ENCODE measurements around the gene HLA-DRA. TPM values are rescaled to one million over a fixed set of nuclear protein-coding genes. Genes with fewer than 3 reads are reported as not detected.

HLA-DRA gene
- polyA plus RNA-seq, 1 of the 3 experiments (the other 2 are of a cell fraction), result 0.10 TPM

DNA sequence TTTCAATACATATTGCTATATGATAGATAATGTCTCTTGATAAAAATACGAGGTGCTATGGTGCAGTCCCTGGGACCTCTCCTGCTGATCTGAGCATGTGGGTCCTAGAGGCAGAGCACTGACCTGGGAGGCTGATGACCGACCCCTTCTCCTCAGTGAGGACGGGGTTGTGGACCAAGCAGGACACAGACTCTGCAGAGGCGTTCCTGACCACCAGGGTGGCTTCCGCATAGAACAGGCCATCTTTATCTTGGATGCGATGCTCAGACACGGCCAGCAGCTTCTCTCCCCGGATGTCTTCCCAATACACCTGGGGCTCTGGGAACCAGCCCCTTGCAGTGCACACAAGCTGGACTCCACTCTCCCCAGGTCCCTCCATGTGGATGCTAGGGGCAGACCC is 36.9 kb upstream of the HLA-DRA start:
- Histone ChIP-seq H3K36me3 (replicated peaks in 1 of 2; ENCODE audit: control insufficient read depth in 1 of 2, insufficient read depth in 2 of 2, low read length in 1 of 2) (no peaks in the 10 kb centered on the region), H3K27ac (ENCODE audit: low read depth in 2 of 2, low read length in 1 of 2) (no peak overlapping the region), H4K20me1 (ENCODE audit: insufficient read depth) (no peaks in the 10 kb centered on the region), H3K4me3 (ENCODE audit: low read depth in 2 of 2, low read length in 1 of 2) (no peak overlapping the region), H3K4me1 (ENCODE audit: control insufficient read depth in 1 of 2, insufficient read depth in 2 of 2, low read depth in 1 of 2, low read length in 1 of 2) (no peaks in the 10 kb centered on the region), H3K27me3 (ENCODE audit: insufficient read depth) (peaks cover 36% of the 10 kb centered on the region), H3K9me3 (no peaks in the 10 kb centered on the region), H2AFZ (ENCODE audit: low read depth) (no peak overlapping the region), H3F3A (replicated peaks; ENCODE audit: insufficient read depth) (no peaks in the 10 kb centered on the region), H3K4me2 (no peak overlapping the region), H3K9me2 (no peaks in the 10 kb centered on the region), H3K79me2 (ENCODE audit: insufficient read depth) (no peaks in the 10 kb centered on the region), H3K9ac (no peak overlapping the region)
- POLR2A ChIA-PET, result no interaction called here
- CTCF ChIA-PET, result no interaction called here
- DNase-seq, result no peak
- 10% methylated on average over 3 of the region's 8 CpGs for WGBS (ENCODE audit: low lambda C conversion rate)
- TF ChIP-seq RFX5 (IDR thresholded peaks at IDR 0.05; ENCODE audit: low read length) (no peak), TEAD4 (IDR thresholded peaks at IDR 0.05; ENCODE audit: borderline replicate concordance, insufficient read depth) (no peak), NRF1 (IDR thresholded peaks at IDR 0.05; ENCODE audit: low read depth, low read length) (no peak), YY1 (IDR thresholded peaks at IDR 0.05; ENCODE audit: low read depth) (no peak), JUND (IDR thresholded peaks at IDR 0.05) (no peak), ELF1 (IDR thresholded peaks at IDR 0.05) (no peak), TAF1 (IDR thresholded peaks at IDR 0.05; ENCODE audit: borderline replicate concordance, low read depth, low read length) (no peak)

DNA sequence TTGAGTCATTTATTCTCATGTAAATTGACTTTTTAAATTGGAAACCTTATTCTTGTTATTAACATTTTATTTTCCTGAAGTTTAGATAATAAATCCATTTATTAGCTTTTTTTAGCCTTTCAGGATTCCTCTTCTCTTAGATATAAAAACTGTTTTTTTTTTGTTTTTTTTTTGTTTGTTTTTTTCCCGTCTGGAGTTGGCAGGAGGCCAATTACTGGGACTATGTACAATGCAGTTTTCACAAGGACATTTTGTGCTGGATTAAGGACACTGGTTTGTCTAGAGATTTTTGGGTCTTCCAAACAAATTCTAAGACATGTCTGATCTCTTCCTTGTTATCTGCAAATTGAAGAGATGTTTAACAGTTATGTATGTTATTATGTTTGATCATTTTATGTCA is 34.0 kb upstream of the HLA-DRA start:
- H4K20me1 ChIP-seq (ENCODE audit: insufficient read depth), result no peaks in the 10 kb centered on the region
- no peaks in the 10 kb centered on the region for H3K79me2 ChIP-seq (ENCODE audit: insufficient read depth)
- no peak for DNase-seq
- H3K4me1 ChIP-seq (ENCODE audit: control insufficient read depth in 1 of 2, insufficient read depth in 2 of 2, low read depth in 1 of 2, low read length in 1 of 2), result no peaks in the 10 kb centered on the region
- H3K9ac ChIP-seq, result no peak overlapping the region
- ChIA-PET POLR2A (no interaction called here), CTCF (interaction anchor here (1.1 to 1.9 kb wide), 3 partner anchors 9 to 295 kb away, joined by 3 to 7 read pairs (median 5); no protein-coding TSS in a partner anchor)
- no peak overlapping the region for H2AFZ ChIP-seq (ENCODE audit: low read depth)
- no peak overlapping the region for H3K4me2 ChIP-seq
- H3K9me2 ChIP-seq, result no peaks in the 10 kb centered on the region
- TF ChIP-seq RAD21 (IDR thresholded peaks at IDR 0.05; ENCODE audit: low read length) (no peak), TAF1 (IDR thresholded peaks at IDR 0.05; ENCODE audit: borderline replicate concordance, low read depth, low read length) (no peak), MXI1 (IDR thresholded peaks at IDR 0.05; ENCODE audit: low read depth, low read length) (no peak), EZH2phosphoT487 (IDR thresholded peaks at IDR 0.05; ENCODE audit: borderline replicate concordance, low read depth) (no peak), CHD2 (IDR thresholded peaks at IDR 0.05; ENCODE audit: low read length, partially characterized antibody) (no peak), FOSL2 (IDR thresholded peaks at IDR 0.05; ENCODE audit: borderline replicate concordance, low read depth) (no peak), NRF1 (IDR thresholded peaks at IDR 0.05; ENCODE audit: low read depth, low read length) (no peak), RXRA (IDR thresholded peaks at IDR 0.05; ENCODE audit: borderline replicate concordance, low read depth) (no peak), RFX5 (IDR thresholded peaks at IDR 0.05; ENCODE audit: low read length) (no peak), FOXJ3 (CRISPR knock-in tag; IDR thresholded peaks at IDR 0.05) (no peak), SMC3 (IDR thresholded peaks at IDR 0.05; ENCODE audit: low read depth, low read length) (no peak), JUND (IDR thresholded peaks at IDR 0.05) (no peak), SIN3A (IDR thresholded peaks at IDR 0.05; ENCODE audit: borderline replicate concordance, low read depth, low read length) (no peak)
- TF ChIP-seq, protein P1, sequence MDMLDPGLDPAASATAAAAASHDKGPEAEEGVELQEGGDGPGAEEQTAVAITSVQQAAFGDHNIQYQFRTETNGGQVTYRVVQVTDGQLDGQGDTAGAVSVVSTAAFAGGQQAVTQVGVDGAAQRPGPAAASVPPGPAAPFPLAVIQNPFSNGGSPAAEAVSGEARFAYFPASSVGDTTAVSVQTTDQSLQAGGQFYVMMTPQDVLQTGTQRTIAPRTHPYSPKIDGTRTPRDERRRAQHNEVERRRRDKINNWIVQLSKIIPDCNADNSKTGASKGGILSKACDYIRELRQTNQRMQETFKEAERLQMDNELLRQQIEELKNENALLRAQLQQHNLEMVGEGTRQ (IDR thresholded peaks at IDR 0.05; ENCODE audit: borderline replicate concordance, low read depth, low read length), result no peak
- TF ChIP-seq, protein P2, sequence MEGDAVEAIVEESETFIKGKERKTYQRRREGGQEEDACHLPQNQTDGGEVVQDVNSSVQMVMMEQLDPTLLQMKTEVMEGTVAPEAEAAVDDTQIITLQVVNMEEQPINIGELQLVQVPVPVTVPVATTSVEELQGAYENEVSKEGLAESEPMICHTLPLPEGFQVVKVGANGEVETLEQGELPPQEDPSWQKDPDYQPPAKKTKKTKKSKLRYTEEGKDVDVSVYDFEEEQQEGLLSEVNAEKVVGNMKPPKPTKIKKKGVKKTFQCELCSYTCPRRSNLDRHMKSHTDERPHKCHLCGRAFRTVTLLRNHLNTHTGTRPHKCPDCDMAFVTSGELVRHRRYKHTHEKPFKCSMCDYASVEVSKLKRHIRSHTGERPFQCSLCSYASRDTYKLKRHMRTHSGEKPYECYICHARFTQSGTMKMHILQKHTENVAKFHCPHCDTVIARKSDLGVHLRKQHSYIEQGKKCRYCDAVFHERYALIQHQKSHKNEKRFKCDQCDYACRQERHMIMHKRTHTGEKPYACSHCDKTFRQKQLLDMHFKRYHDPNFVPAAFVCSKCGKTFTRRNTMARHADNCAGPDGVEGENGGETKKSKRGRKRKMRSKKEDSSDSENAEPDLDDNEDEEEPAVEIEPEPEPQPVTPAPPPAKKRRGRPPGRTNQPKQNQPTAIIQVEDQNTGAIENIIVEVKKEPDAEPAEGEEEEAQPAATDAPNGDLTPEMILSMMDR (IDR thresholded peaks at IDR 0.05), result no peak
- TF ChIP-seq, protein P3, sequence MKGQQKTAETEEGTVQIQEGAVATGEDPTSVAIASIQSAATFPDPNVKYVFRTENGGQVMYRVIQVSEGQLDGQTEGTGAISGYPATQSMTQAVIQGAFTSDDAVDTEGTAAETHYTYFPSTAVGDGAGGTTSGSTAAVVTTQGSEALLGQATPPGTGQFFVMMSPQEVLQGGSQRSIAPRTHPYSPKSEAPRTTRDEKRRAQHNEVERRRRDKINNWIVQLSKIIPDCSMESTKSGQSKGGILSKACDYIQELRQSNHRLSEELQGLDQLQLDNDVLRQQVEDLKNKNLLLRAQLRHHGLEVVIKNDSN (IDR thresholded peaks at IDR 0.05; ENCODE audit: borderline replicate concordance, low read depth), result no peak
- TF ChIP-seq, protein P4, sequence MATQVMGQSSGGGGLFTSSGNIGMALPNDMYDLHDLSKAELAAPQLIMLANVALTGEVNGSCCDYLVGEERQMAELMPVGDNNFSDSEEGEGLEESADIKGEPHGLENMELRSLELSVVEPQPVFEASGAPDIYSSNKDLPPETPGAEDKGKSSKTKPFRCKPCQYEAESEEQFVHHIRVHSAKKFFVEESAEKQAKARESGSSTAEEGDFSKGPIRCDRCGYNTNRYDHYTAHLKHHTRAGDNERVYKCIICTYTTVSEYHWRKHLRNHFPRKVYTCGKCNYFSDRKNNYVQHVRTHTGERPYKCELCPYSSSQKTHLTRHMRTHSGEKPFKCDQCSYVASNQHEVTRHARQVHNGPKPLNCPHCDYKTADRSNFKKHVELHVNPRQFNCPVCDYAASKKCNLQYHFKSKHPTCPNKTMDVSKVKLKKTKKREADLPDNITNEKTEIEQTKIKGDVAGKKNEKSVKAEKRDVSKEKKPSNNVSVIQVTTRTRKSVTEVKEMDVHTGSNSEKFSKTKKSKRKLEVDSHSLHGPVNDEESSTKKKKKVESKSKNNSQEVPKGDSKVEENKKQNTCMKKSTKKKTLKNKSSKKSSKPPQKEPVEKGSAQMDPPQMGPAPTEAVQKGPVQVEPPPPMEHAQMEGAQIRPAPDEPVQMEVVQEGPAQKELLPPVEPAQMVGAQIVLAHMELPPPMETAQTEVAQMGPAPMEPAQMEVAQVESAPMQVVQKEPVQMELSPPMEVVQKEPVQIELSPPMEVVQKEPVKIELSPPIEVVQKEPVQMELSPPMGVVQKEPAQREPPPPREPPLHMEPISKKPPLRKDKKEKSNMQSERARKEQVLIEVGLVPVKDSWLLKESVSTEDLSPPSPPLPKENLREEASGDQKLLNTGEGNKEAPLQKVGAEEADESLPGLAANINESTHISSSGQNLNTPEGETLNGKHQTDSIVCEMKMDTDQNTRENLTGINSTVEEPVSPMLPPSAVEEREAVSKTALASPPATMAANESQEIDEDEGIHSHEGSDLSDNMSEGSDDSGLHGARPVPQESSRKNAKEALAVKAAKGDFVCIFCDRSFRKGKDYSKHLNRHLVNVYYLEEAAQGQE (IDR thresholded peaks at IDR 0.05; ENCODE audit: low read depth, low read length), result no peak
- H3K27ac ChIP-seq (ENCODE audit: low read depth in 2 of 2, low read length in 1 of 2), result no peak overlapping the region
- no peak overlapping the region for H3K4me3 ChIP-seq (ENCODE audit: low read depth in 2 of 2, low read length in 1 of 2)
- no peaks in the 10 kb centered on the region for H3K36me3 ChIP-seq (replicated peaks in 1 of 2; ENCODE audit: control insufficient read depth in 1 of 2, insufficient read depth in 2 of 2, low read length in 1 of 2)
- peaks cover 37% of the 10 kb centered on the region for H3K27me3 ChIP-seq (ENCODE audit: insufficient read depth)
- 6% methylated on average over 1 of the region's 1 CpG for WGBS (ENCODE audit: low lambda C conversion rate)
- H3K9me3 ChIP-seq, result no peaks in the 10 kb centered on the region
- H3F3A ChIP-seq (replicated peaks; ENCODE audit: insufficient read depth), result no peaks in the 10 kb centered on the region

Data from SK-N-SH (cell line).